Sigmoid colon (tissue), 7 donors: ENCODE measurements around the gene THRB. TPM values are rescaled to one million over a fixed set of nuclear protein-coding genes. Genes with fewer than 3 reads are reported as not detected.

Source experiments
- DNase-seq: peaks from one replicate; pipeline ENCODE4 v3.0.0-alpha.2; 2019
- H3K27ac ChIP-seq, 4 donors: fragments of 200-600 bp; sonication (generic); one replicate each; pipeline ENCODE4 v1.5.1; 2016 to 2019; ENCODE audit warnings: mild to moderate bottlenecking in 1 of 4
- H3K27me3 ChIP-seq, 3 donors: fragments of 200-600 bp; sonication (generic); one replicate each; pipeline ENCODE4 v1.5.1; 2019; ENCODE audit warnings: mild to moderate bottlenecking in 1 of 3
- H3K36me3 ChIP-seq, 4 donors: fragments of 200-600 bp; sonication (generic); one replicate each; pipeline ENCODE4 v1.5.1; 2016 to 2019
- H3K4me1 ChIP-seq, 4 donors: fragments of 200-600 bp; sonication (generic); one replicate each; pipeline ENCODE4 v1.5.1; 2017 to 2019
- H3K4me3 ChIP-seq, 4 donors: fragments of 200-600 bp; sonication (generic); one replicate each; pipeline ENCODE4 v1.5.1; 2017 to 2019; ENCODE audit warnings: mild to moderate bottlenecking in 2 of 4, moderate library complexity in 1 of 4
- H3K9me3 ChIP-seq, 4 donors: fragments of 200-600 bp in 3 of 4; sonication (generic) in 3 of 4; one replicate each; pipeline versions ENCODE4 v1.5.1 to v1.6.1; 2013 to 2019
- EP300 ChIP-seq, 4 donors: sonication (generic); formaldehyde crosslinking; IDR thresholded peaks; one replicate each; pipeline ENCODE4 v1.6.1; 2017; ENCODE audit warnings: antibody characterized with exemption in 4 of 4
- POLR2A ChIP-seq, 2 donors: fragments of 450-650 bp; IDR thresholded peaks; one replicate each; pipeline ENCODE4 v1.6.1; 2016; ENCODE audit warnings: antibody characterized with exemption in 2 of 2, mild to moderate bottlenecking in 2 of 2, moderate library complexity in 2 of 2
- POLR2AphosphoS5 ChIP-seq, 4 donors: sonication (generic); formaldehyde crosslinking; IDR thresholded peaks; one replicate each; pipeline ENCODE4 v1.6.1; 2017; ENCODE audit warnings: antibody characterized with exemption in 4 of 4
- WGBS, 2 donors: extraction: QIAGEN DNeasy Blood & Tissue Kit; methylation state at CpG; one replicate each; pipeline ENCODE4 v1.1.7; 2013; 5-methylcytosine and 5-hydroxymethylcytosine counted together
- intact Hi-C: fragments of 100-400 bp; cut with DNase I; formaldehyde crosslinking; loops from one replicate; pipeline ENCODE4 v1.15.1; 2023
- polyA plus RNA-seq, 3 donors: library from polyadenylated mRNA; stranded (reverse); fragments of 200-250 nt; gene quantifications; one replicate each; pipeline ENCODE4 v1.2.3, GENCODE V29; 2013
- total RNA-seq, 4 donors: library from RNA; depleted of rRNA; stranded (reverse); fragments of >200 nt; gene quantifications; one replicate each; pipeline ENCODE4 v1.1.0, GENCODE V29; 2016
- TF ChIP-seq, protein P1 (sequence below), 4 experiments: fragments of 450-650 bp in 3 of 4; fragments of 200-600 bp in 1 of 4; IDR thresholded peaks; one replicate each; pipeline ENCODE4 v1.5.1; 2016 to 2019; ENCODE audit warnings: antibody characterized with exemption in 4 of 4, mild to moderate bottlenecking in 3 of 4, moderate library complexity in 2 of 4
- donor health status: healthy with polysubstance abuse.
- donor health status: Bipolar disorder and iron deficiency.
- donor health status: healthy.

The THRB gene
- total and polyA plus RNA-seq, 7 donors, result 7.2 to 49.5 (median 29.7) TPM

DNA sequence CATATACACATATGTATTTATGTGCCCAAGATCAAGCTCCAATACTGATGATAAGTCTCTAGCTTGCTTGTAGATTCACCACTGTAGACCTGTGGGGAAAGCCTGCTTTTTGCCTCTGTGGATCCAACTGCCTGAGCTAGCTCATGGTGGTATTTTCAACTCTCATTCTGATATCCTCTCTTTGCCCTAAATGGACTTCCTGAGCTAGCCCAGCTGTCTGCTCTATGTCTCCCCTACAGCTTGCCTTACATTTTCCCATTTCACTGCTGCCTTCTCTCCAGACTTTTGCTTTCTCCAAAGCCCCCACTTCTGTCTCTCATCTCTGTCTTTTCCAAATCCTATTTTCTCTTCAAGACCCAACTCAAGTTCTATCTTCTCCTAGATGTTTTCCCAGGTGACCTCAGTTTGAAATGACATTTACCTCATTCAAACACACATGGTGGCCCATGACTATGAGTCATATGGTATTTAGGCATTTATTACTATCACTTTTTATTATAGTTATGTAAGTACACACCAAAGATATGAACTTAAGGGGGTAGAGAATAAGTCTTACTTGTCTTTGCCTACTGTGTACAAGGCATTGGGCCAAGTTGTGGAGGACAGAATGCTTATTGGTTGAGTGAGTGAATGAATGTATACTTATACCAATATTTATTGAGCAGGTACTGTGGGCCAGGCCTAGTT, 357.9 kb downstream of the THRB start:
- peaks cover 0 to 17% (median 6%) of the 10 kb centered on the region in 4 donors for H3K36me3 ChIP-seq
- H3K4me1 ChIP-seq, result peaks cover 0 to 73% (median 56%) of the 10 kb centered on the region in 4 donors
- no peaks in the 10 kb centered on the region for H3K9me3 ChIP-seq
- intact Hi-C loops, result loop anchor here (5.0 kb wide), 2 partner anchors 86 to 94 kb away; no protein-coding TSS in a partner anchor
- H3K27me3 ChIP-seq, result no peaks in the 10 kb centered on the region
- H3K4me3 ChIP-seq, result no peak overlapping the region
- TF ChIP-seq POLR2A (IDR thresholded peaks at IDR 0.05) (no peak), EP300 (IDR thresholded peaks at IDR 0.05) (no peak)
- DNase-seq, result no peak
- H3K27ac ChIP-seq, result peak overlapping the region in 3 of 4 donors; percentile 71 to 79 (median 74)

DNA sequence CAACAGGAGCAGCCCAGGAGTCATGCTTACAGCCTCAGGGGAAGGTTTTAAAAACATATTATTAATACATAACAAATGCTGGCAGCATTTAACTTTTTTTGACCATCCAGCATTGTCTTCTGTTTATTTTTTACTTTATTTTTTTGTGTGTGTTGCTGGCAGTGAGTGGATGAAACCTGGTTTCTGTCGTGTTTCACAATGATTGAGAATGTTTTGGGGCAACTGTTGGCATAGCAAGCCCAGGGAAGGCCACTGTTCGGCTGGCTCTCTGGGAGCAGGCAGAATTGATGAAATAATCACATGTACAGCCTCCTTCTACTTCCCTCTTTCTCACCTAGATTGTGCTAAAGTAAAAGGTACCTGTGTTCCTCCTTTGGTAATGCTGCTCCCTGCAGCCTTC, 359.4 kb downstream of the THRB start:
- H3K9me3 ChIP-seq, result no peaks in the 10 kb centered on the region
- TF ChIP-seq EP300 (IDR thresholded peaks at IDR 0.05) (no peak), POLR2A (IDR thresholded peaks at IDR 0.05) (no peak), POLR2AphosphoS5 (IDR thresholded peaks at IDR 0.05) (peak in 2 of 4 donors; percentile 58 to 62)
- TF ChIP-seq, protein P1, sequence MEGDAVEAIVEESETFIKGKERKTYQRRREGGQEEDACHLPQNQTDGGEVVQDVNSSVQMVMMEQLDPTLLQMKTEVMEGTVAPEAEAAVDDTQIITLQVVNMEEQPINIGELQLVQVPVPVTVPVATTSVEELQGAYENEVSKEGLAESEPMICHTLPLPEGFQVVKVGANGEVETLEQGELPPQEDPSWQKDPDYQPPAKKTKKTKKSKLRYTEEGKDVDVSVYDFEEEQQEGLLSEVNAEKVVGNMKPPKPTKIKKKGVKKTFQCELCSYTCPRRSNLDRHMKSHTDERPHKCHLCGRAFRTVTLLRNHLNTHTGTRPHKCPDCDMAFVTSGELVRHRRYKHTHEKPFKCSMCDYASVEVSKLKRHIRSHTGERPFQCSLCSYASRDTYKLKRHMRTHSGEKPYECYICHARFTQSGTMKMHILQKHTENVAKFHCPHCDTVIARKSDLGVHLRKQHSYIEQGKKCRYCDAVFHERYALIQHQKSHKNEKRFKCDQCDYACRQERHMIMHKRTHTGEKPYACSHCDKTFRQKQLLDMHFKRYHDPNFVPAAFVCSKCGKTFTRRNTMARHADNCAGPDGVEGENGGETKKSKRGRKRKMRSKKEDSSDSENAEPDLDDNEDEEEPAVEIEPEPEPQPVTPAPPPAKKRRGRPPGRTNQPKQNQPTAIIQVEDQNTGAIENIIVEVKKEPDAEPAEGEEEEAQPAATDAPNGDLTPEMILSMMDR (IDR thresholded peaks at IDR 0.05), result no peak
- H3K4me3 ChIP-seq, result no peak overlapping the region
- intact Hi-C loops, result loop anchor here (5.0 kb wide), 2 partner anchors 87 to 93 kb away; no protein-coding TSS in a partner anchor
- H3K27me3 ChIP-seq, result no peaks in the 10 kb centered on the region
- H3K36me3 ChIP-seq, result peaks cover 0 to 22% (median 6%) of the 10 kb centered on the region in 4 donors
- 73 to 77% methylated on average over 2 of the region's 2 CpGs for WGBS, 2 donors
- peak overlapping the region; percentile 29 to 79 (median 70) for H3K27ac ChIP-seq
- DNase-seq, result no peak
- peaks cover 0 to 62% (median 48%) of the 10 kb centered on the region in 4 donors for H3K4me1 ChIP-seq

DNA sequence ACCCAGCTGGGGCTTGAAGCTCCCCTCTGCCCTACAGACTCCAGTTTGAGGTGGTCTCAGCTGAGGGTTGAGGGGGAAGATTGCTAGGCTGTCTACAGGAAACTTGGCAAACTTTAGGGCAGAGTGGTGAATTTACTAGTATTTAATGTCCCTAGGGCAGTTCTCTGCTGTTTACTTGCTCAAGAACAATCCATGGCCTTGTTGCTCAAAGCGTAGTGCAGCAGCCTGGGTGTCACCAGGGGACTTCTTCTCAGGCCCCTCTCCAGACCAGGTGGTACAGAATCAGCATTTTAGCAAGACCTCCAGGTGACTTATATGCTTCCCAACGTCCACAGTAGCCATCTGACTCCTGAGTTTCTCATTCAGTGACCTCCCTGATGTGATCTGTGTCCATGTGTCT, 360.7 kb downstream of the THRB start:
- peak overlapping the region in 3 of 4 donors; percentile 61 to 79 (median 78) for H3K27ac ChIP-seq
- H3K9me3 ChIP-seq, result no peaks in the 10 kb centered on the region
- intact Hi-C loops, result no loop called here
- H3K36me3 ChIP-seq, result peaks cover 0 to 30% (median 6%) of the 10 kb centered on the region in 4 donors
- TF ChIP-seq, protein P1 (IDR thresholded peaks at IDR 0.05), result no peak
- TF ChIP-seq POLR2AphosphoS5 (IDR thresholded peaks at IDR 0.05), result no peak
- no peak for TF ChIP-seq EP300 (IDR thresholded peaks at IDR 0.05)
- no peak for TF ChIP-seq POLR2A (IDR thresholded peaks at IDR 0.05)
- no peak overlapping the region for H3K4me3 ChIP-seq
- DNase-seq, result no peak
- peaks cover 0 to 53% (median 38%) of the 10 kb centered on the region in 4 donors for H3K4me1 ChIP-seq
- 82% methylated on average over 2 of the region's 2 CpGs for WGBS, 2 donors
- H3K27me3 ChIP-seq, result no peaks in the 10 kb centered on the region

DNA sequence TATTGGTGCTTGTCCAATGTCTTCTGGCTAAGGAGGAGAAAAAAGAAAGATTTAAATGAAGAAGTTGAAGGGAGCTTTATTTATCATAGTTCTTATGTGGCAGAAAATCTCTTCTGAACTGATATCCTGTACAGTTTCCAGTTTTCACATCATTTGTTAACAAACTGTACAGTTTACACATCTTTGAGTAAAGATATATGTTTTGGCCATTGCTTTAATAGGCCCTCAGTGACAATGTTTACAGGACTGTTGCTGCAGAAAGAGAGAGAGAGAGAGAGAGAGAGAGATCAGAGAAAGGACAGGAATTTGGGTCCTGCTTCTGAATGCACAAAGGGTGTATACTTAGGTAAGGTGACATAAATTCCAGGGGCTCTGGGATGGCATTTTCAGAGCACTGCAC, 361.2 kb downstream of the THRB start:
- intact Hi-C loops, result no loop called here
- TF ChIP-seq, protein P1 (IDR thresholded peaks at IDR 0.05), result no peak
- no peak for TF ChIP-seq EP300 (IDR thresholded peaks at IDR 0.05)
- TF ChIP-seq POLR2AphosphoS5 (IDR thresholded peaks at IDR 0.05), result no peak
- TF ChIP-seq POLR2A (IDR thresholded peaks at IDR 0.05), result no peak
- H3K27me3 ChIP-seq, result no peaks in the 10 kb centered on the region
- H3K36me3 ChIP-seq, result peaks cover 0 to 30% (median 6%) of the 10 kb centered on the region in 4 donors
- no peaks in the 10 kb centered on the region for H3K9me3 ChIP-seq
- H3K27ac ChIP-seq, result peak overlapping the region in 3 of 4 donors; percentile 61 to 79 (median 78)
- no peak for DNase-seq
- H3K4me3 ChIP-seq, result no peak overlapping the region
- H3K4me1 ChIP-seq, result peaks cover 0 to 53% (median 34%) of the 10 kb centered on the region in 4 donors

DNA sequence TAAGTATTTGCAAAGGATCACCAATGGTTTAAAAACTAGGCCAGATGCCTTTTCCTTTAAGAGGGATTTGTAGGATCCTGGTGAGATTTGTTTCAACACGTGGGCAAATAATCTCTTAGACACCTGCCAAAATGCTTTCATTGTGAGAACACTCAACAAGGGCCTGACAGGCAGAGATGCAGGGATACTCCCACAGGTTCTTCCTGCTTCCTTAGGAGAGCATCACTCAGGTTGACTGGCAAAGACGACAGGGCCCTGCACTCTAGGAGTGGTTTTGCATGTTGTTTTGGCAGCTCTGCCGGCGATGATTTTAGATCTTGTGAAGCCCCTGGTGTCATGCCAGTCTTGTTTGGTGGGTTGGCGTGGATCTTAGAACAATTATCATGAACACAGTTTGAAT, 365.1 kb downstream of the THRB start:
- intact Hi-C loops, result no loop called here
- Histone ChIP-seq H3K4me3 (no peak overlapping the region), H3K4me1 (peaks cover 0 to 32% (median 14%) of the 10 kb centered on the region in 4 donors), H3K9me3 (no peaks in the 10 kb centered on the region), H3K27me3 (no peaks in the 10 kb centered on the region), H3K27ac (peak overlapping the region in 1 of 4 donors; percentile 66), H3K36me3 (peaks cover 0 to 42% (median 7%) of the 10 kb centered on the region in 4 donors)
- DNase-seq, result no peak
- 90% methylated on average over 5 of the region's 5 CpGs for WGBS, 2 donors
- no peak for TF ChIP-seq EP300 (IDR thresholded peaks at IDR 0.05)
- TF ChIP-seq, protein P1 (IDR thresholded peaks at IDR 0.05), result no peak
- no peak for TF ChIP-seq POLR2AphosphoS5 (IDR thresholded peaks at IDR 0.05)
- no peak for TF ChIP-seq POLR2A (IDR thresholded peaks at IDR 0.05)
